OCI-LY7 (cell line): Measurements from ENCODE around the gene ATG2A. TPM values are rescaled to one million over a fixed set of nuclear protein-coding genes. Genes with fewer than 3 reads are reported as not detected.

Experiments
- BruUV-seq: library from RNA; stranded (reverse); fragments of 400-500 nt; replicated peaks from 2 replicates; lab custom pipeline; 2021; lab: Mats Ljungman, UMichigan
- CTCF ChIA-PET: fragments of 300-600 bp; sonication (Branson Sonifier 250); formaldehyde crosslinking; loops from one replicate; lab custom pipeline; 2022; ENCODE audit warnings: antibody characterized with exemption; ENCODE audit not compliant: unreplicated experiment; lab: Charles Lee
- POLR2A ChIA-PET: fragments of 300-600 bp; sonication (Branson Sonifier 250); formaldehyde crosslinking; loops from one replicate; lab custom pipeline; 2022; ENCODE audit warnings: antibody characterized with exemption; lab: Charles Lee
- DNase-seq: peaks from one replicate; pipeline ENCODE4 v3.0.0-alpha.2; 2015; ENCODE audit warnings: low spot score
- H2AFZ ChIP-seq: fragments of 200-600 bp; sonication (generic), shearing (Covaris generic); 2 replicates; pipeline ENCODE4 v1.6.1; 2014; ENCODE audit warnings: mild to moderate bottlenecking, antibody characterized with exemption, low read length, moderate library complexity
- H3K27ac ChIP-seq: fragments of 200-600 bp; sonication (generic); 2 replicates; pipeline ENCODE4 v1.5.1; 2014; ENCODE audit warnings: mixed run types, low read depth, mild to moderate bottlenecking, moderate library complexity, low read length, inconsistent platforms; ENCODE audit not compliant: poor library complexity, severe bottlenecking
- H3K36me3 ChIP-seq: fragments of 200-600 bp; sonication (generic); 2 replicates; pipeline ENCODE4 v1.6.1; 2014; ENCODE audit warnings: mild to moderate bottlenecking, antibody characterized with exemption, low read length, moderate library complexity, mixed read lengths; ENCODE audit not compliant: insufficient read depth
- H3K4me1 ChIP-seq: fragments of 200-600 bp; sonication (generic); 2 replicates; pipeline ENCODE4 v1.5.1; 2014; ENCODE audit warnings: mild to moderate bottlenecking, low read length; ENCODE audit not compliant: insufficient read depth, poor library complexity, severe bottlenecking
- H3K4me2 ChIP-seq: fragments of 200-600 bp; sonication (generic); 2 replicates; pipeline ENCODE4 v1.6.1; 2014; ENCODE audit warnings: mild to moderate bottlenecking, low read length
- H3K4me3 ChIP-seq: fragments of 200-600 bp; sonication (generic); 2 replicates; pipeline ENCODE4 v1.5.1; 2014; ENCODE audit warnings: mild to moderate bottlenecking, low read depth, low read length; ENCODE audit not compliant: poor library complexity, severe bottlenecking
- H3K79me2 ChIP-seq: fragments of 200-600 bp; sonication (generic); 2 replicates; pipeline ENCODE4 v1.6.1; 2016; ENCODE audit warnings: low read depth, mild to moderate bottlenecking, low read length, moderate library complexity, mixed read lengths; ENCODE audit not compliant: insufficient read depth
- H3K9me2 ChIP-seq: fragments of 200-600 bp; sonication (generic); 2 replicates; pipeline ENCODE4 v1.6.1; 2016; ENCODE audit warnings: mild to moderate bottlenecking, low read length, mixed read lengths; ENCODE audit not compliant: insufficient read depth
- H3K9me3 ChIP-seq: fragments of 200-600 bp; sonication (generic); 2 replicates; pipeline ENCODE4 v1.6.1; 2014; ENCODE audit warnings: mild to moderate bottlenecking, mixed run types, low read length, mixed read lengths
- H4K20me1 ChIP-seq: fragments of 200-600 bp; sonication (generic); 2 replicates; pipeline ENCODE4 v1.6.1; 2014; ENCODE audit warnings: mild to moderate bottlenecking, antibody characterized with exemption, low read length, moderate library complexity, mixed read lengths; ENCODE audit not compliant: insufficient read depth
- EZH2phosphoT487 ChIP-seq: fragments of 200-600 bp; sonication (generic); IDR thresholded peaks from 2 replicates; pipeline ENCODE4 v1.6.1; 2018; ENCODE audit warnings: low read depth, borderline replicate concordance, mild to moderate bottlenecking, mixed run types, antibody characterized with exemption, low read length, moderate library complexity, mixed read lengths
- intact Hi-C: fragments of 100-400 bp; cut with micrococcal nuclease; formaldehyde crosslinking; loops from one replicate; pipeline ENCODE4 v1.10.0; 2022; ENCODE audit not compliant: unreplicated experiment
- total RNA-seq, 2 experiments: library from RNA; depleted of rRNA in 1 of 2; stranded (reverse); fragments of >200 nt in 1 of 2; shearing (Covaris generic) in 1 of 2; gene quantifications; 2 replicates each; pipeline ENCODE4 v1.2.3, GENCODE V29; 2014 to 2022
- TF ChIP-seq, protein P1 (sequence below): fragments of 200-600 bp; sonication (generic); conservative IDR thresholded peaks from 2 replicates; pipeline ENCODE4 v1.5.1; 2014; ENCODE audit warnings: mild to moderate bottlenecking, antibody characterized with exemption, low read length, moderate library complexity, mixed read lengths

The ATG2A gene
- total RNA-seq, 2 experiments from 2014 or later, result 18.1 to 28.2 TPM

DNA sequence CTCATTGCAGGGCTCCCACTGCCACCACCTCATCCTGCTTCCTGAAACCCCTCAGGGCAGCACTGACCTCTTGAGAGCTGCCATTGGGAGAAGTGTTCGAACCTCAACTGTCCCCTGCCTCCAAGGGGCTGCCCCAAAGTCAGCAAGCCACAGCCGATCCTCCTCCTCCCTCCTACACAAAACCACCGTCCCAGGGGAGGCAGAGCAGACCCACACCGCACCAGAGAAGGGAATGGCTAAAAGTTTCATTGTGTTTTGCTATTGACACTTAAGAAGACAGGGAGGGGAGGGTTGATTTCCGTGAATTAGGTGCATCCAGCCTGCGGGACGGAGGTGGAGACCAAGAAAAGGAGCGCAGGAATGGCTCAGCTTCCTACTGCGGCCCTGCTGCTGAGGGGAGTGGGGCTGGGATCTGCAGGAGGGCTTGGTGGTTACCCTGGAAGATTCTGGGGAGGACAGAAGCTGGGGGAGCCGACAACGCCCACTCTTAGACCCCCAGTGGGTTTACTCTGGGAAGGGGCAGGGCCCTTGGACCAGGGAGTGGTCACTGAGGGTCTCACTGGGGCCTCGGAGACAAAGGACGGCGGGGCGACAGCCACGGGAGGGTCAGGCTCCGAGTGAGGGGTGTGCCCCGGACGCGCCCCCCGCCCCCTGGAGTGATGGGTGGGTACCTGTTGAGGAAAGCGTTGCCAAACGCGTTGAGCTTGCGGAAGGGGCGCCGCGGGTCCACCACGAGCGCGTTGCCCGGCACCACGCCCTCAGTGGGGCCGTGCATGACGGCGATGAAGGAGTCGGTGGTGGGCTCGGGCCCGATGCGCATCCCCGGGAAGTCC lies 39.4 kb downstream of the ATG2A start:
- DNase-seq, result peak; percentile 53
- Histone ChIP-seq H3K79me2 (peaks cover 62% of the 10 kb centered on the region), H3K4me2 (peak overlapping the region; percentile 96), H3K4me1 (peaks cover 76% of the 10 kb centered on the region), H2AFZ (no peak overlapping the region), H3K36me3 (peaks cover 40% of the 10 kb centered on the region), H3K27ac (peak overlapping the region; percentile 97), H3K4me3 (peak overlapping the region; percentile 89), H4K20me1 (peaks cover 31% of the 10 kb centered on the region; the same call in 1 of the 2 replicates), H3K9me2 (no peaks in the 10 kb centered on the region), H3K9me3 (no peaks in the 10 kb centered on the region)
- intact Hi-C loops, result loop anchor here (2.0 to 5.0 kb wide), 3 partner anchors 19 to 135 kb away; partner anchors contain the start of genes RASGRP2 and SF1
- POLR2A ChIA-PET, result interaction anchor here (0.7 to 8.8 kb wide), 4 partner anchors 8 to 27 kb away, joined by 3 to 115 read pairs (median 47); no protein-coding TSS in a partner anchor
- CTCF ChIA-PET, result interaction anchor here (0.7 to 1.8 kb wide), 3 partner anchors 8 to 29 kb away, joined by 3 to 7 read pairs (median 5); no protein-coding TSS in a partner anchor
- no peak for TF ChIP-seq EZH2phosphoT487
- TF ChIP-seq, protein P1, sequence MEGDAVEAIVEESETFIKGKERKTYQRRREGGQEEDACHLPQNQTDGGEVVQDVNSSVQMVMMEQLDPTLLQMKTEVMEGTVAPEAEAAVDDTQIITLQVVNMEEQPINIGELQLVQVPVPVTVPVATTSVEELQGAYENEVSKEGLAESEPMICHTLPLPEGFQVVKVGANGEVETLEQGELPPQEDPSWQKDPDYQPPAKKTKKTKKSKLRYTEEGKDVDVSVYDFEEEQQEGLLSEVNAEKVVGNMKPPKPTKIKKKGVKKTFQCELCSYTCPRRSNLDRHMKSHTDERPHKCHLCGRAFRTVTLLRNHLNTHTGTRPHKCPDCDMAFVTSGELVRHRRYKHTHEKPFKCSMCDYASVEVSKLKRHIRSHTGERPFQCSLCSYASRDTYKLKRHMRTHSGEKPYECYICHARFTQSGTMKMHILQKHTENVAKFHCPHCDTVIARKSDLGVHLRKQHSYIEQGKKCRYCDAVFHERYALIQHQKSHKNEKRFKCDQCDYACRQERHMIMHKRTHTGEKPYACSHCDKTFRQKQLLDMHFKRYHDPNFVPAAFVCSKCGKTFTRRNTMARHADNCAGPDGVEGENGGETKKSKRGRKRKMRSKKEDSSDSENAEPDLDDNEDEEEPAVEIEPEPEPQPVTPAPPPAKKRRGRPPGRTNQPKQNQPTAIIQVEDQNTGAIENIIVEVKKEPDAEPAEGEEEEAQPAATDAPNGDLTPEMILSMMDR, result no peak
- BruUV-seq, result no TSS peak

DNA sequence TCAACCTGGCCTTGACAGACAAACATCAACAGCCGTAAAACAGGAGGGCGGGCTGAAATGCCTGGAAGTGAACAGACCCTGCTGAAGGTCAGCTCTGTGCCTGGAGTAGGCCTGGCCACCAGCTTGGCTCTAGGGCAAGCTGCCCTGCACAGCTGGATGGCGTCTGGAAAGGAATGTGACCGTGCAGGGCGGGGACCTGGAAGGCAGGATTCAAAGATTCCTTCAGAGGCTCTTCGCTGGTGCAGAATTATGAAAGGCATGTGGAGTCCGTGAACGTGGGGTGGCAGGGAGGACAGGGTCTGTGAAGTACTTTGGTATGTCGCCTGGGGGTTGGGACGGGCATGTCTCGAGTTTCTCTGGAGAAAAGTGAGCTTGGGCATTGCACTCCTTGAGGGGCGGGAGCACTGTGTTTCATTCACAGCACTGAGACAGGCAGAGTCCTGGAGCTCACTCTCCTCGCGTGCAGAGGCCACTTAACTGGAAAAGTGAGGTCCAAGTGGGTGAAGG lies 40.1 kb downstream of the ATG2A start:
- H3K4me3 ChIP-seq, result peak overlapping the region; percentile 89
- peaks cover 47% of the 10 kb centered on the region for H3K36me3 ChIP-seq
- intact Hi-C loops, result loop anchor here (1.0 to 5.0 kb wide), 4 partner anchors 18 to 135 kb away; partner anchors contain the start of genes RASGRP2 and SF1
- peak overlapping the region; percentile 97 for H3K27ac ChIP-seq
- BruUV-seq, result no TSS peak
- POLR2A ChIA-PET, result interaction anchor here (1.6 to 8.8 kb wide), 3 partner anchors 12 to 26 kb away, joined by 4 to 115 read pairs (median 90); no protein-coding TSS in a partner anchor
- no peak for TF ChIP-seq EZH2phosphoT487
- TF ChIP-seq, protein P1, result no peak
- peak overlapping the region; percentile 96 for H3K4me2 ChIP-seq
- H3K4me1 ChIP-seq, result peaks cover 76% of the 10 kb centered on the region
- no peak for DNase-seq
- H2AFZ ChIP-seq, result no peak overlapping the region
- no peaks in the 10 kb centered on the region for H3K9me2 ChIP-seq
- CTCF ChIA-PET, result interaction anchor here (1.7 to 1.8 kb wide), 2 partner anchors 11 to 28 kb away, joined by 5 to 7 read pairs; no protein-coding TSS in a partner anchor
- H3K79me2 ChIP-seq, result peaks cover 69% of the 10 kb centered on the region
- H3K9me3 ChIP-seq, result no peaks in the 10 kb centered on the region
- peaks cover 31% of the 10 kb centered on the region; the same call in 1 of the 2 replicates for H4K20me1 ChIP-seq
